HG02798 (cell line): ENCODE measurements around the gene WNT3A.
"Not testable (repeated sequence)": the region's sequence is repeated elsewhere in the genome, so short reads cannot be mapped to it uniquely, and the experiment has no call there.

Experiments used
- ATAC-seq: cut with Tn5 transposase; IDR thresholded peaks from one replicate; pipeline ENCODE4 v1.9.1; 2021; ENCODE audit warnings: mild to moderate bottlenecking; ENCODE audit not compliant: unreplicated experiment, poor library complexity

The WNT3A gene, protein sequence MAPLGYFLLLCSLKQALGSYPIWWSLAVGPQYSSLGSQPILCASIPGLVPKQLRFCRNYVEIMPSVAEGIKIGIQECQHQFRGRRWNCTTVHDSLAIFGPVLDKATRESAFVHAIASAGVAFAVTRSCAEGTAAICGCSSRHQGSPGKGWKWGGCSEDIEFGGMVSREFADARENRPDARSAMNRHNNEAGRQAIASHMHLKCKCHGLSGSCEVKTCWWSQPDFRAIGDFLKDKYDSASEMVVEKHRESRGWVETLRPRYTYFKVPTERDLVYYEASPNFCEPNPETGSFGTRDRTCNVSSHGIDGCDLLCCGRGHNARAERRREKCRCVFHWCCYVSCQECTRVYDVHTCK

DNA sequence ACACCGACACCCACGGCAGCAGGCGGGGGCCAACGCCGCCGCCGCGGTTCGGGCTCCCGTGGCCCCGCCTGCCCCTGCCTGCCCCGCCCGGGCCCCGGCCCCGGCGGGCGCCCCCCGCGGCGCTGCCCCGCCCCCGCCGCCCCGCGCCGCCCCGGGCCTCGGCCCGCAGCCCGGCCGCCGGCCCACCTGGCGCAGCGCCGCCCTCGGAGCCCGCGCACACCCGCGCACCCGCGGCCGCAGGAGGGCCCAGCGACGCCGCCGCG lies at the start of gene WNT3A:
TSS of gene WNT3A (plus strand) at position 213 of the 263 bp plus-strand sequence. CDS start 131 bp downstream, outside the sequence.
- ATAC-seq: no peak

GRCh38 chr1:227958617-227959324 lies 48.0 kb upstream of the WNT3A start:
- no peak for ATAC-seq

DNA sequence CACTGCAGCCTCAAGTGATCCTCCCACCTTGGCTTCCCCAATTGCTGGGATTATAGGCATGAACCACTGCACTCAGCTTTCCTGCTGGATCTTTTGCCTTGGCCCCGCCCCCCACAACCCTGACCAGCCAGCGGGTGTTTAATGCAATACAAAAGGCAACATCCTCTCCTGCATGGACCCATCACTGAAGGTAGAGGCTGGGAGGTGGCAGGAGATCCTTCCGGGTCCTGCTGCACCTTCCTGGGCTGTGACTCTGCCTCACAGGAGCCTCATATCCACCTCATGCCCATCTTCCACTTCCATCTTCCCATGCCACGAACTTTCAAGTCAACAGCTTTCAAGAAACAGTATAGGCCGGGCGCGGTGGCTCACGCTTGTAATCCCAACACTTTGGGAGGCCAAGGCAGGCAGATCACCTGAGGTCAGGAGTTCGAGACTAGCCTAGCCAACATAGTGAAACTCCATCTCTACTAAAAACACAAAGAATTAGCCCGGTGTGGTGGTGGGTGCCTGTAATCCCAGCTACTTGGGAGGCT lies 47.4 kb upstream of the WNT3A start:
- no peak for ATAC-seq

- no peak for ATAC-seq
These were observed 44.9 kb upstream of the WNT3A start for GRCh38 chr1:227961651-227962466.

DNA sequence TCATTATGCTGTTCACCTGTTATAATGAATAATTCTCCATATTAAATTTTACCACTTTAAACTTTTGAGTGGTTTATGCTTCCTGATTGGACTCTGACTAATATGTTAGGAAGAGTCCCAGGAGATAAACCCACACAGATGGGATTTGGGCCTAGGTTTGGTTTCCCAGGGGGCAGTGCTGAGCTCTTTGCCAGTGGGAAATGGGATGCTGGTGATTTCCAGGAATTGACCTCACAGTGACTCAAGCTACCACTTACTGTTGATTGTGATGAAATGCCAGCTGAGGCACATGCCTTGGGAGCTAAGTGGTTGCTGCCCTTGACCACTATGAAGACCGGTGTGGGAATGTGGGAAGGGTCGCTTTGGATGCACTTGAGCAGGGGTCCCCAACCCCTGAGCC lies 40.1 kb upstream of the WNT3A start:
- ATAC-seq: not testable (repeated sequence)

DNA sequence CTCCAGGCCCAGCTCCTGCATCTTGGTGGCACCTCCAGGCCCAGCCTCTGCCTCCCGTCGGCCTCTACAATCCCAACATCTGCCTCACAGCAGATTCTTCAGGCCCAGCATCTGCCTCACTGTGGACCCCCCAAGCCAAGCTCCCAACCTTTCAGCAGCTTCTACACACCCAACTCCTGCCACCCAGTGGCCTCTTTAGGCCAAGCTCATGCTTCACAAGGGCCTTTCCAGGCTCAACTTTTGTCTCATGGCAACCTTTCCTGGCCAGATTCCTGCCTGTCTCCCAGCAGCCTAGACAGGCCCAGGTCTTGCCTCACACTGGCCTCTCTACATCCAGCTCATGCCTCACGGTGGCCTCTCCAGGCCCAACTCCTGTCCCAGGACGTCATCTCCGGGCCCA lies 39.0 kb upstream of the WNT3A start:
- not testable (repeated sequence) for ATAC-seq

- ATAC-seq: not testable (repeated sequence)
These were observed 36.5 kb upstream of the WNT3A start for GRCh38 chr1:227970076-227970995.

DNA sequence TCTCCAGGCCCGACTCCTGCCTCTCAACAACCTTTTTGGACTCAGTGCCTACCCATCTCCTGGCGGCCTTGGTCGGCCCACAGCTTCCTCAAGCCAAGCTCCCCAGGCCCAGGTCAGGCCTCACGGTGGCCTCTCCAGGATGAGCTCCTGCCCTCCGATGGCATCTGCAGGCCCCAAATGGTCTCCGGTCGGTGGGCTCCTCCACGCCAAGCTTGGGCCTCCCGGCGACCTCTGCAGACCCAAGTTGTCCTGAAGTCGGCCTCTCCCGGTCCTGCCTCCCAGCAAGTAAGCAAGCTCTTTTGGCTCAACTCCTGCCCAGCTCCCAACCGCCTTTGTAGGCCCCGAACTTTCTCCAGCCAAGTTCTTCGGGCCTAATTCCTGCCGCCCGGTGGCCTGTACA lies 35.6 kb upstream of the WNT3A start:
- ATAC-seq: not testable (repeated sequence)

- ATAC-seq: not testable (repeated sequence)
These were observed 35.0 kb upstream of the WNT3A start for GRCh38 chr1:227971643-227972282.

DNA sequence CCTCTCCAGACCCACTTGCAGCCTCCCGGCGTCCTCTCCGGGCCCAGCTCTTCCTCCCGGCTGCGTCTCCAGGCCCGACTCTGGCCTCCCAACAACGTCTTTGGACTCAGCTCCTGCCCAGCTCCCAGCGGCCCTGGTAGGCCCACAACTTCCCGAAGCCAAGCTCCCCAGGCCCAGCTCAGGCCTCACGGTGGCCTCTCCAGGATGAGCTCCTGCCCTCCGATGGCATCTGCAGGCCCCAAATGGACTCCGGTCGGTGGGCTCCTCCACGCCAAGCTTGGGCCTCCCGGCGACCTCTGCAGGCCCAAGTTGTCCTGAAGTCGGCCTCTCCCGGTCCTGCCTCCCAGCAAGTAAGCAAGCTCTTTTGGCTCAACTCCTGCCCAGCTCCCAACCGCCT lies 34.5 kb upstream of the WNT3A start:
- not testable (repeated sequence) for ATAC-seq

GRCh38 chr1:227972843-227973374 lies 33.9 kb upstream of the WNT3A start:
- ATAC-seq: not testable (repeated sequence)

- not testable (repeated sequence) for ATAC-seq
These were observed 33.0 kb upstream of the WNT3A start for GRCh38 chr1:227973724-227974288.

GRCh38 chr1:227975583-227976283 lies 31.1 kb upstream of the WNT3A start:
- ATAC-seq: not testable (repeated sequence)

DNA sequence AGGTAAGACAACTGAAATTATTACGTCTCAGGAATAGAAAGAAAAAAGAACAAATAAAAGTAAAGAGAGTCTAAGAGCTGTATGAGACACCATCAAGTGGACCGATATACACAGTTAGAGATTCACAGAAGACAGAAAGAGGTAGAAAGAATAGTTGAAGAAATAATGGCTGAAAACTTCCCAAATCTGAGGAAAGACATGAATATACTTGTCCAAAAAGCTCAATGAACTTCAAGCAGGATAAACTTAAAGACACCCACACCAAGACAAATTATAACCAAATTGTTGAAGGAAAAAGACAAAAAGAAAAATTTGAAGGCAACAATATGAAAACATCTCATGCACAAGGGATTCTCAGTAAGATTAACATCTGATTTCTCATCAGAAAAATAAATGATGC lies 19.6 kb upstream of the WNT3A start:
- no peak for ATAC-seq

- no peak for ATAC-seq
These were observed 12.0 kb upstream of the WNT3A start for GRCh38 chr1:227994632-227995300.

DNA sequence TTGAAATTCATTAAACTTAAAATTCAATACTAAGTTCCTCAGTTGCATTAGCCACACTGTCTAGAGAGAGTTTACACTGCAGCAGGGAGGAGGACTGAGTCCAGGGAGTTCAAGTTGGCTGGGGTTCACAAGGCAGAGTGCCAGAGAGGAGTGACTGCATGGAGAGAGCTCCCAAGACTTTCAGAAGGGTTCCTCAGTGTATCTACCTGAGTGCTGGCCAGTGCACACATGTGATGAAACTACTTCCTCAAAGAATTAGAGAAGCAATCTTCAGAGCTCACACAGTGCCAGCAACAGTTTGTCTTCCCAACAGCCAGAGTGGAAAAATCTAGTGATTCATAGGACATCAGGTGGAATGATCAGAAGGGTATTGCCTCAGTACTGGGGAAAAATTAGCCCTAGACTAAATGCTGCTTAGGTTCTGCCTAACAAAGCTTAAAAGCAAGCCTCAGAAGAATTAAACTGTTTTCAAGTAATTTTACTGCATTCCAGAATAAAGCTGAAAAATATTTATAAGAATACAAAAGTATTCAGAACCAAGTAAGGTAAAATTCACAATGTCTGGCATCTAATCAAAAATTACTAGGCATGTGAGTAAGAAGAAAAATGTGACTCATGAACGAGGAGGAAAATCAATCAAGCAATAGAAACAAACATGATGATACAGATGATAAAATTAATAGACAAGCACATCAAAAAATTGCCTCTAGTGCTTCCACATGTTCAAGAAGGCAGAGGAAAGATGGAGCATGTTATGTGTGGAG lies 10.4 kb upstream of the WNT3A start:
- no peak for ATAC-seq
